Naive B cell (primary cell): ENCODE results near the gene FOXE3. TPM values are rescaled to one million over a fixed set of nuclear protein-coding genes. Genes with fewer than 3 reads are reported as not detected.
A peak's percentile ranks its signal among the peaks of the same experiment; 100 is the strongest.

ENCODE experiments used
- ATAC-seq, 2 donors: fragments of 150-1000 bp; cut with Tn5 transposase; 2 replicates each; pipeline ENCODE4 v1.10.0; 2021; ENCODE audit warnings: low read depth in 2 of 2, mild to moderate bottlenecking in 2 of 2, moderate library complexity in 2 of 2
- DNase-seq: peaks from one replicate; pipeline ENCODE4 v3.0.0; 2022
- H3K27ac Mint-ChIP-seq, 6 donors: one replicate each; pipeline ENCODE4 v1.8.0; 2020 to 2022; ENCODE audit warnings: mild to moderate bottlenecking in 6 of 6, mixed read lengths in 6 of 6, moderate library complexity in 5 of 6, inconsistent platforms in 2 of 6
- H3K27me3 Mint-ChIP-seq, 3 donors: one replicate each; pipeline ENCODE4 v1.8.0; 2021 to 2022; ENCODE audit warnings: mixed read lengths in 3 of 3, mild to moderate bottlenecking in 1 of 3
- H3K36me3 Mint-ChIP-seq, 2 donors: one replicate each; pipeline ENCODE4 v1.8.0; 2020 to 2022; ENCODE audit warnings: mixed read lengths in 2 of 2, inconsistent platforms in 1 of 2, mild to moderate bottlenecking in 1 of 2
- H3K4me1 Mint-ChIP-seq, 3 donors: one replicate each; pipeline ENCODE4 v1.8.0; 2020 to 2022; ENCODE audit warnings: mixed read lengths in 3 of 3, inconsistent platforms in 1 of 3, mild to moderate bottlenecking in 1 of 3, moderate library complexity in 1 of 3
- H3K4me3 Mint-ChIP-seq, 8 donors: one replicate each; pipeline ENCODE4 v1.8.0; 2020 to 2022; ENCODE audit warnings: mild to moderate bottlenecking in 8 of 8, mixed read lengths in 8 of 8, moderate library complexity in 8 of 8, inconsistent platforms in 2 of 8
- H3K9me3 Mint-ChIP-seq, 7 donors: one replicate each; pipeline ENCODE4 v1.8.0; 2020 to 2022; ENCODE audit warnings: mixed read lengths in 7 of 7, mild to moderate bottlenecking in 5 of 7, inconsistent platforms in 2 of 7, moderate library complexity in 1 of 7
- polyA plus RNA-seq, 6 donors: library from polyadenylated mRNA; unstranded; fragments of 300-500 nt; fragmentation: Illumina TruSeq; gene quantifications; one replicate each; pipeline ENCODE4 v1.2.3, GENCODE V29; 2021; ENCODE audit warnings: low read depth in 6 of 6

FOXE3 gene
- polyA plus RNA-seq, 6 donors from 2014 or later: not detected

- ATAC-seq: no peak
- Mint-ChIP-seq H3K4me1 (peaks cover 38 to 56% (median 43%) of the 10 kb centered on the region in 3 donors), H3K4me3 (peak overlapping the region; percentile 28 to 93 (median 81)), H3K36me3 (no peaks in the 10 kb centered on the region), H3K9me3 (peaks cover 0 to 3% (median 0%) of the 10 kb centered on the region in 7 donors), H3K27me3 (peaks cover 57 to 71% (median 67%) of the 10 kb centered on the region in 3 donors), H3K27ac (peak overlapping the region in 3 of 6 donors; percentile 30 to 85 (median 40))
- DNase-seq: no peak
Measured at GRCh38 chr1:47432071-47433036, 16.3 kb downstream of the FOXE3 start.

GRCh38 chr1:47433037-47433421 lies 16.9 kb downstream of the FOXE3 start:
- Mint-ChIP-seq H3K27ac (peak overlapping the region in 3 of 6 donors; percentile 40 to 80 (median 76)), H3K4me1 (peaks cover 38 to 56% (median 43%) of the 10 kb centered on the region in 3 donors), H3K36me3 (no peaks in the 10 kb centered on the region), H3K27me3 (peaks cover 52 to 68% (median 62%) of the 10 kb centered on the region in 3 donors), H3K4me3 (peak overlapping the region; percentile 15 to 93 (median 82)), H3K9me3 (peaks cover 0 to 3% (median 0%) of the 10 kb centered on the region in 7 donors)
- DNase-seq (no peak), ATAC-seq (no peak)

- peak overlapping the region in 4 of 6 donors; percentile 76 to 92 (median 82) for H3K27ac Mint-ChIP-seq
- peaks cover 0 to 3% (median 0%) of the 10 kb centered on the region in 7 donors for H3K9me3 Mint-ChIP-seq
- H3K4me1 Mint-ChIP-seq: peaks cover 38 to 56% (median 43%) of the 10 kb centered on the region in 3 donors
- no peak for ATAC-seq
- no peaks in the 10 kb centered on the region for H3K36me3 Mint-ChIP-seq
- H3K4me3 Mint-ChIP-seq: peak overlapping the region; percentile 42 to 93 (median 80)
- DNase-seq: no peak
- peaks cover 48 to 62% (median 58%) of the 10 kb centered on the region in 3 donors for H3K27me3 Mint-ChIP-seq
Measured at GRCh38 chr1:47433477-47434050, 17.5 kb downstream of the FOXE3 start.

- H3K4me1 Mint-ChIP-seq: peaks cover 38 to 56% (median 43%) of the 10 kb centered on the region in 3 donors
- peaks cover 0 to 3% (median 0%) of the 10 kb centered on the region in 7 donors for H3K9me3 Mint-ChIP-seq
- no peak for DNase-seq
- peak overlapping the region in 4 of 6 donors; percentile 67 to 92 (median 82) for H3K27ac Mint-ChIP-seq
- H3K27me3 Mint-ChIP-seq: peaks cover 42 to 56% (median 55%) of the 10 kb centered on the region in 3 donors
- H3K4me3 Mint-ChIP-seq: peak overlapping the region; percentile 42 to 93 (median 79)
- no peaks in the 10 kb centered on the region for H3K36me3 Mint-ChIP-seq
- no peak for ATAC-seq
Measured at GRCh38 chr1:47434051-47434842, 18.2 kb downstream of the FOXE3 start.

- Mint-ChIP-seq H3K27me3 (peaks cover 39 to 51% (median 50%) of the 10 kb centered on the region in 3 donors), H3K4me3 (peak overlapping the region; percentile 87 to 95 (median 90)), H3K9me3 (peaks cover 0 to 3% (median 0%) of the 10 kb centered on the region in 7 donors), H3K36me3 (no peaks in the 10 kb centered on the region), H3K4me1 (peaks cover 38 to 61% (median 43%) of the 10 kb centered on the region in 3 donors), H3K27ac (peak overlapping the region in 1 of 6 donors; percentile 43)
- no peak for ATAC-seq
- no peak for DNase-seq
Measured at GRCh38 chr1:47435506-47436303, 19.6 kb downstream of the FOXE3 start.

GRCh38 chr1:47436304-47436978 lies 20.4 kb downstream of the FOXE3 start:
- peaks cover 31 to 43% (median 43%) of the 10 kb centered on the region in 3 donors for H3K27me3 Mint-ChIP-seq
- ATAC-seq: peak; percentile 23 to 29
- peak overlapping the region; percentile 14 to 54 (median 38) for H3K27ac Mint-ChIP-seq
- peak overlapping the region; percentile 87 to 95 (median 90) for H3K4me3 Mint-ChIP-seq
- H3K4me1 Mint-ChIP-seq: peaks cover 33 to 55% (median 38%) of the 10 kb centered on the region in 3 donors
- H3K9me3 Mint-ChIP-seq: peaks cover 0 to 3% (median 0%) of the 10 kb centered on the region in 7 donors
- peak; percentile 62 for DNase-seq
- no peaks in the 10 kb centered on the region for H3K36me3 Mint-ChIP-seq

GRCh38 chr1:47436979-47437446 lies 20.9 kb downstream of the FOXE3 start:
- H3K27ac Mint-ChIP-seq: peak overlapping the region; percentile 33 to 54 (median 44)
- H3K36me3 Mint-ChIP-seq: no peaks in the 10 kb centered on the region
- peaks cover 31 to 50% (median 35%) of the 10 kb centered on the region in 3 donors for H3K4me1 Mint-ChIP-seq
- DNase-seq (no peak), ATAC-seq (peak; percentile 7)
- H3K4me3 Mint-ChIP-seq: peak overlapping the region; percentile 87 to 95 (median 90)
- H3K9me3 Mint-ChIP-seq: peaks cover 0 to 3% (median 0%) of the 10 kb centered on the region in 7 donors
- H3K27me3 Mint-ChIP-seq: peaks cover 26 to 38% (median 37%) of the 10 kb centered on the region in 3 donors

- Mint-ChIP-seq H3K4me1 (peaks cover 25 to 44% (median 30%) of the 10 kb centered on the region in 3 donors), H3K4me3 (peak within 1 kb of the TSS; percentile 87 to 95 (median 90)), H3K27ac (peak within 1 kb of the TSS; percentile 33 to 83 (median 46)), H3K27me3 (peaks cover 20 to 32% (median 32%) of the 10 kb centered on the region in 3 donors), H3K36me3 (no peaks in the 10 kb centered on the region), H3K9me3 (peaks cover 0 to 3% (median 0%) of the 10 kb centered on the region in 7 donors)
- ATAC-seq (peak; percentile 84 to 85), DNase-seq (peak; percentile 91)
Measured at GRCh38 chr1:47437447-47438164, 21.5 kb downstream of the FOXE3 start, which contains the start of gene FOXD2. Gene FOXD2, plus strand, starts transcription at chr1:47438044. Its CDS starts 92 bp downstream, at chr1:47438136.

- H3K4me1 Mint-ChIP-seq: peaks cover 17 to 40% (median 22%) of the 10 kb centered on the region in 3 donors
- peaks cover 12 to 24% (median 24%) of the 10 kb centered on the region in 3 donors for H3K27me3 Mint-ChIP-seq
- H3K27ac Mint-ChIP-seq: peak overlapping the region in 2 of 6 donors; percentile 32 to 83
- H3K4me3 Mint-ChIP-seq: peak overlapping the region; percentile 78 to 90 (median 88)
- H3K36me3 Mint-ChIP-seq: no peaks in the 10 kb centered on the region
- peaks cover 0 to 5% (median 0%) of the 10 kb centered on the region in 7 donors for H3K9me3 Mint-ChIP-seq
- no peak for ATAC-seq
- no peak for DNase-seq
Measured at GRCh38 chr1:47438165-47439016, 22.3 kb downstream of the FOXE3 start.
